GM20000 (cell line): ENCODE measurements around the gene MRPS23.
A peak's percentile ranks its signal among the peaks of the same experiment; 100 is the strongest.

Source experiments
- DNase-seq: peaks from one replicate; pipeline ENCODE4 v3.0.0; 2012; ENCODE audit warnings: low spot score
- CTCF ChIP-seq: IDR thresholded peaks from 2 replicates; pipeline ENCODE4 v1.5.1; 2012; ENCODE audit warnings: mild to moderate bottlenecking, control low read depth; ENCODE audit errors: extremely low read depth, missing control alignments

MRPS23 gene

DNA sequence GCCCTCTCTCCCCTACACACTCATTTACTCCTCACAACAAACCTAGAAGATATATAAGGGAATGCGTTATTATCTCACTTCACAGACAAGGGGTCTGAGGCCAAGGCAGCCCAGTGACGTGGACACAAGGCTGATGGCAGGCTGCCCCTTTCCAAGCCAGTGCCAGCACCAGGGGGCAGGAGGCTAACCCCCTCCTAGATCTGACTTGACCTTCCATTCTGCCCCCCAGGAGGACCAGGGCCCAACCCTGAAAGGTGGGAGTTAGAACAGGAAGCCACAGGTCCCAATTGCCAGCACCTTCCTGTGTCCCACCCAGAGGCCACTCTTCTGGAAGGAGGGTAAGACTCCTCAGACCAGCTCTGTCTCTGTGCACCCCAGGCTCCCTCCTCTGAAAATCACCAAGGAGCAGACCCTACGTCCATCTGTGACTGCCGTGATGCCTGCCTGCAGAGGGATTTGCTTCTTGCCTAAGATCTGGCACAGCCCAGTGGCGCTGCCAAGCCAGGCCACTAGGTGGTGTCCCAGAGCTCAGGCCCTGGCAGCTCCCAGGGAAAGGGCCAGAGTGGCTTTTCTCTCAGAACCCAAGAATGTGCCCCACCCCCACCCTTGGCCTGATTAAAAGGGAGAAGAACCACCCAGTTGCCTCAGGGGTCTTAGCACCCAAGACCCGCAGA, 42.4 kb upstream of the MRPS23 start:
- peak; percentile 88 for DNase-seq
- peak; percentile 98 for TF ChIP-seq CTCF

DNA sequence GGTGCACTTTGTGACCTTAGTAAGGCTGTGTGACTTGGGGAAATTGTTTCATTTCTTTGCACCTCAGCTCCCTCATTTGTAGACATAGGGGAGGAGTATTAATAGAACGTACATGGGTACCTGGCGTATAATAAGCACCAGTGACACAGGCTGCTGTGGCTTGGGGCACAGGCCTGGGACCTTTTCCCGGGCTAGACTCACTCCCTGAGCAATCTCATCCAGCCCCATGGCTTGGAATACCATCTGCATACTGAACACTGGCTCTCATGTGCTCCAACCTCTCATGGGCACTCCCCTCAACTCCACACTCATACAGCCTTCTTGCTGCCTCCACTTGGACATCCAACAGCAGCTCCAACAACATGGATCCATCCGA, 41.0 kb upstream of the MRPS23 start:
- DNase-seq, result no peak
- no peak for TF ChIP-seq CTCF

- TF ChIP-seq CTCF, result no peak
- no peak for DNase-seq
Measured at GRCh38 chr17:57889892-57890856, 40.3 kb upstream of the MRPS23 start.

- no peak for TF ChIP-seq CTCF
- no peak for DNase-seq
Measured at GRCh38 chr17:57889252-57889651, 39.4 kb upstream of the MRPS23 start.

DNA sequence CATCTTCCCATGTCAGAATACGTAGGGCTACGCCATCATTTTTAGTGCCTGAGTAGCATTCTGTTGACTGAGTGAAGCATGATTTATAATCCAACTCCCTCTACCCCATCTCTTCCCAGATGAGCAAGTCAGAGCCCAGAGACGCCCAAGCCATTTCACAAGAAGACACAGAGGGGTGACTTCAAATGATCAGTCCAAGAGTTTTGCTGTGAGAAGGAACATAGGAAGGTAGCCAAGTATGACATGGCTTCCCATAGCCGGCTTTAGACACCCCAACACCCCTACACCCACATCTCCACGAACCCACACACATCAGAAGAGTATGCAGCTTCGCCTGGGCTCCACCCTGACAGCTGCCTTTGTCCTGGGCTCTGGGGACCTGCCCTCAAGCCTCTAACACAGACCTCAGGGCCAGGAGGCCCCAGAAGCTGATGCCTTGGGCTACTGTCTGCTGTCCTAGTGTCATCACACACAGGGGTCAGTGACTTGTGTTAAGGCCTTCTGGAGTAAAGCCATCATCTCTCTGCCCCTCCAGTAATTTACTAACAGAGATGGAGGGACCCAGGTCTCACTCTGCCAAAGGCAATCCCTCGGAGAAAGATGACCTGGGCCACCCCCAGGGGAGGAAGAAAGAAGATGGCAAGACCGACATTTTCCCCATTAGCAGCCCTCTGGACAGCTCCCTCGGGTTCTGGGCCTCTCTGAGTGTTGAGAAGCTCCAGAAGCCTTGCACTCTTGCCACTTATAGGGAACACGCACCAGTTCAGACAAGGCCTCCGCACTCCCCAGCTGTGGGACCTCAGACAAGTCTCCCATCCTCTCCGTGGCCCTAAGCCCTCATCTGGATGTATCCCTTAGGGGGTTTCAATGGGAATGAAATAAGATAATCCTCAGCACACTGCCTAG, 38.7 kb upstream of the MRPS23 start:
- TF ChIP-seq CTCF, result no peak
- no peak for DNase-seq

- no peak for DNase-seq
- no peak for TF ChIP-seq CTCF
Measured at GRCh38 chr17:57887161-57887560, 37.3 kb upstream of the MRPS23 start.

DNA sequence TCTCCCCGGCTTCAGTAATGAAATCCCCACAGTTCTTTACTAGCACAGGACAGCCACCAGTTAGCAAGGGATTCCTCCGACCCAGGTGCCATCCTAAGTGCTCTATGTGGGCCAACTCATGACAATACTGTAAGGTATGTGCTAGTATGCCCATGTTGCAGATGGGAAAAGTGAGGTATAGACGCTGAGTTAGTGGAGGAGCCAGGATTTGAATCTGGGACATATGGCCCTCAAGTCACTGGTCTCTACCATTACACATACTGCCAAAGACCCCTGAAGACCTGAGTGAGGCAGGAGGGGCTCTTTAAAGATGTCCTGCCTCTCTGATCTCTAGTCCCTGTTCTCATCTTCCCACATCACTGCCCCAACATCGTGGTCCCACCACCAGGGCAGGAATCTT, 36.2 kb upstream of the MRPS23 start:
- TF ChIP-seq CTCF, result no peak
- DNase-seq, result no peak
